ENCODE measurements around the gene ZBTB9. TPM values are rescaled to one million over a fixed set of nuclear protein-coding genes. Genes with fewer than 3 reads are reported as not detected.
A peak's percentile ranks its signal among the peaks of the same experiment; 100 is the strongest.

ZBTB9 gene
- total and polyA plus RNA-seq, 2 donors (not counting 1 experiment from before 2014, with no cell fraction given), result 2.9 to 11.8 TPM

GRCh38 chr6:33431880-33432541 is 22.4 kb upstream of the ZBTB9 start:
- H3K4me3 ChIP-seq (ENCODE audit: control extremely low read depth in 1 of 5, extremely low read depth in 1 of 5, insufficient read depth in 1 of 5, low read depth in 2 of 5, low read length in 4 of 5), result peak overlapping the region; percentile 48 to 72 (median 52)
- TF ChIP-seq EZH2 (IDR thresholded peaks at IDR 0.05; ENCODE audit: borderline replicate concordance, insufficient read depth, low read depth, low read length, poor library complexity, severe bottlenecking) (no peak), CTCF (IDR thresholded peaks at IDR 0.05) (no peak)
- peak; percentile 42 for ATAC-seq (ENCODE audit: low read depth)

DNA sequence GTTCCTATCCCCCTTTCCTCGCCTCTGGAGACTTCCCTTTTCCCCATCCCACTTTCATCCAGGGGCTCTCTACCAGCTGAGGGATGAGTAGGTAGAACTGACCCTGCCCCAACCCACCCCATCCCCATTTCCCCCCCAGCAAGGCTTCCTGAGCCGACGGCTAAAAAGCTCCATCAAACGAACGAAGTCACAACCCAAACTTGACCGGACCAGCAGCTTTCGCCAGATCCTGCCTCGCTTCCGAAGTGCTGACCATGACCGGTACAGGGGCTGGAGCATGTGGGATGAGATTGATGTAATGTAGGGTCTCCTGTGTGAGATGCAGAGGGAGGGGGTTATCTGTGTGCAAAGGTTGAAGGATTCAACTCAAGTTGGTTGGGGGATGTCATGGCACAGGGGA is 21.8 kb upstream of the ZBTB9 start:
- peak overlapping the region; percentile 56 to 75 for H3K27ac ChIP-seq (ENCODE audit: low read length in 2 of 2)
- H3K9ac ChIP-seq (ENCODE audit: low read length), result peak overlapping the region; percentile 69
- Mint-ChIP-seq H3K4me3 (peak overlapping the region; percentile 96), H3K4me1 (peaks cover 61% of the 10 kb centered on the region), H3K27ac (peak overlapping the region; percentile 90), H3K27me3 (no peaks in the 10 kb centered on the region), H3K9me3 (ENCODE audit: insufficient read depth) (no peaks in the 10 kb centered on the region)
- H3K9me3 ChIP-seq (ENCODE audit: control extremely low read depth in 1 of 3, control insufficient read depth in 2 of 3, insufficient read depth in 1 of 3, low read length in 2 of 3), result no peaks in the 10 kb centered on the region
- DNase-seq (no peak), ATAC-seq (ENCODE audit: low read depth) (no peak)
- H2AFZ ChIP-seq (ENCODE audit: insufficient read depth, low read depth, low read length, poor library complexity, severe bottlenecking), result peak overlapping the region; percentile 69
- H3K36me3 ChIP-seq (replicated peaks in 1 of 2; ENCODE audit: control extremely low read depth in 1 of 2, control insufficient read depth in 1 of 2, extremely low read depth in 1 of 2, insufficient read depth in 2 of 2, low read length in 1 of 2), result peaks cover 6 to 24% of the 10 kb centered on the region in 2 experiments
- WGBS (ENCODE audit: insufficient coverage), result 46% methylated on average over 9 of the region's 10 CpGs
- H3K27me3 ChIP-seq (replicated peaks in 1 of 4; ENCODE audit: control extremely low read depth in 1 of 4, control insufficient read depth in 3 of 4, insufficient read depth in 4 of 4, low read length in 3 of 4), result no peaks in the 10 kb centered on the region
- intact Hi-C loops (cut with micrococcal nuclease), result no loop called here
- ChIA-PET POLR2A (no interaction called here), CTCF (interaction anchor here (0.7 to 1.4 kb wide), 3 partner anchors 14 to 143 kb away, joined by 3 read pairs; partner anchors contain the start of gene ZBTB9)
- H3K4me1 ChIP-seq (ENCODE audit: control insufficient read depth in 2 of 2, insufficient read depth in 2 of 2, low read length in 2 of 2), result peaks cover 57 to 61% of the 10 kb centered on the region in 2 donors
- no peak for TF ChIP-seq EZH2 (IDR thresholded peaks at IDR 0.05; ENCODE audit: borderline replicate concordance, insufficient read depth, low read depth, low read length, poor library complexity, severe bottlenecking)
- no peak for TF ChIP-seq CTCF (IDR thresholded peaks at IDR 0.05)
- no peaks in the 10 kb centered on the region for H4K20me1 ChIP-seq (ENCODE audit: control insufficient read depth, insufficient read depth, low read length, poor library complexity, severe bottlenecking)
- peak overlapping the region; percentile 98 for H3K4me2 ChIP-seq (replicated peaks; ENCODE audit: low read depth, low read length, poor library complexity, severe bottlenecking)
- peak overlapping the region; percentile 48 to 72 (median 52) for H3K4me3 ChIP-seq (ENCODE audit: control extremely low read depth in 1 of 5, extremely low read depth in 1 of 5, insufficient read depth in 1 of 5, low read depth in 2 of 5, low read length in 4 of 5)
- H3K79me2 ChIP-seq (ENCODE audit: control insufficient read depth, insufficient read depth, low read length), result peaks cover 13% of the 10 kb centered on the region

More at GRCh38 chr6:33431880-33432541, 22.4 kb upstream of the ZBTB9 start:
- ChIA-PET POLR2A (interaction anchor here (0.6 to 1.3 kb wide), 3 partner anchors 80 to 114 kb away, joined by 3 to 10 read pairs (median 6); partner anchors contain the start of gene ZBTB22), CTCF (interaction anchor here (0.7 to 1.4 kb wide), 3 partner anchors 22 to 147 kb away, joined by 3 to 4 read pairs (median 3); partner anchors contain the start of gene ZBTB9)
- peak overlapping the region; percentile 96 for H3K4me3 Mint-ChIP-seq
- intact Hi-C loops (cut with micrococcal nuclease), result loop anchor here (1.0 kb wide), 1 partner anchor 22 kb away; the partner anchor contains the start of gene ZBTB9
- H3K27ac ChIP-seq (ENCODE audit: low read length in 2 of 2), result peak overlapping the region; percentile 56 to 75
- no peaks in the 10 kb centered on the region for H4K20me1 ChIP-seq (ENCODE audit: control insufficient read depth, insufficient read depth, low read length, poor library complexity, severe bottlenecking)
- H3K9ac ChIP-seq (ENCODE audit: low read length), result peak overlapping the region; percentile 69
- no peaks in the 10 kb centered on the region for H3K9me3 Mint-ChIP-seq (ENCODE audit: insufficient read depth)
- peak overlapping the region; percentile 69 for H2AFZ ChIP-seq (ENCODE audit: insufficient read depth, low read depth, low read length, poor library complexity, severe bottlenecking)
- H3K36me3 ChIP-seq (replicated peaks in 1 of 2; ENCODE audit: control extremely low read depth in 1 of 2, control insufficient read depth in 1 of 2, extremely low read depth in 1 of 2, insufficient read depth in 2 of 2, low read length in 1 of 2), result peaks cover 6 to 19% of the 10 kb centered on the region in 2 experiments
- H3K4me2 ChIP-seq (replicated peaks; ENCODE audit: low read depth, low read length, poor library complexity, severe bottlenecking), result peak overlapping the region; percentile 98
- H3K27ac Mint-ChIP-seq, result peak overlapping the region; percentile 90
- H3K4me1 Mint-ChIP-seq, result peaks cover 66% of the 10 kb centered on the region
- H3K79me2 ChIP-seq (ENCODE audit: control insufficient read depth, insufficient read depth, low read length), result peaks cover 13% of the 10 kb centered on the region
- H3K27me3 ChIP-seq (replicated peaks in 1 of 4; ENCODE audit: control extremely low read depth in 1 of 4, control insufficient read depth in 3 of 4, insufficient read depth in 4 of 4, low read length in 3 of 4), result no peaks in the 10 kb centered on the region
- H3K27me3 Mint-ChIP-seq, result no peaks in the 10 kb centered on the region
- peaks cover 61 to 66% of the 10 kb centered on the region in 2 donors for H3K4me1 ChIP-seq (ENCODE audit: control insufficient read depth in 2 of 2, insufficient read depth in 2 of 2, low read length in 2 of 2)
- peak; percentile 71 for DNase-seq
- WGBS (ENCODE audit: insufficient coverage), result no CpG with 5 or more reads among the region's 12 CpGs
- no peaks in the 10 kb centered on the region for H3K9me3 ChIP-seq (ENCODE audit: control extremely low read depth in 1 of 3, control insufficient read depth in 2 of 3, insufficient read depth in 1 of 3, low read length in 2 of 3)

Data from B cell (primary cell).